Gastroesophageal sphincter (tissue), 4 donors: ENCODE data around the gene BPHL. TPM values are rescaled to one million over a fixed set of nuclear protein-coding genes. Genes with fewer than 3 reads are reported as not detected.

ENCODE experiments used
- ATAC-seq: fragments of 150-250 bp; one replicate; pipeline ENCODE4 v1.9.1; 2016; ENCODE audit warnings: mild to moderate bottlenecking, moderate library complexity
- H3K27ac ChIP-seq, 4 donors: fragments of 200-600 bp; sonication (generic) in 3 of 4; 1 replicate in 3 of 4; 2 replicates in 1 of 4; pipeline ENCODE4 v1.5.1; 2016 to 2019
- H3K27me3 ChIP-seq: fragments of 200-600 bp; sonication (generic); one replicate; pipeline ENCODE4 v1.5.1; 2019
- H3K36me3 ChIP-seq, 2 donors: fragments of 200-600 bp; sonication (generic); one replicate each; pipeline ENCODE4 v1.5.1; 2019; ENCODE audit warnings: control low read depth in 1 of 2
- H3K4me1 ChIP-seq, 3 donors: fragments of 200-600 bp; sonication (generic); 1 replicate in 2 of 3; 2 replicates in 1 of 3; pipeline ENCODE4 v1.5.1; 2016 to 2019; ENCODE audit warnings: control low read depth in 2 of 3
- H3K4me3 ChIP-seq, 2 donors: fragments of 200-600 bp; sonication (generic); one replicate each; pipeline ENCODE4 v1.5.1; 2019; ENCODE audit warnings: mild to moderate bottlenecking in 1 of 2, moderate library complexity in 1 of 2
- H3K9me3 ChIP-seq, 3 donors: fragments of 200-600 bp; sonication (generic); one replicate each; pipeline ENCODE4 v1.5.1; 2017 to 2019; ENCODE audit warnings: control low read depth in 2 of 3
- EP300 ChIP-seq: sonication (generic); formaldehyde crosslinking; IDR thresholded peaks from one replicate; pipeline ENCODE4 v1.6.1; 2017; ENCODE audit warnings: antibody characterized with exemption, mild to moderate bottlenecking
- POLR2A ChIP-seq, 2 donors: fragments of 450-650 bp; IDR thresholded peaks; one replicate each; pipeline ENCODE4 v1.6.1; 2017; ENCODE audit warnings: antibody characterized with exemption in 2 of 2, mild to moderate bottlenecking in 2 of 2, moderate library complexity in 1 of 2
- POLR2AphosphoS5 ChIP-seq: sonication (generic); formaldehyde crosslinking; IDR thresholded peaks from one replicate; pipeline ENCODE4 v1.6.1; 2017; ENCODE audit warnings: antibody characterized with exemption
- WGBS, 2 donors: methylation state at CpG; one replicate each; pipeline ENCODE4 v1.1.5; 2018; ENCODE audit warnings: low coverage in 1 of 2; 5-methylcytosine and 5-hydroxymethylcytosine counted together
- total RNA-seq, 4 donors: library from RNA; depleted of rRNA; stranded (reverse); fragments of >200 nt; gene quantifications; one replicate each; pipeline ENCODE4 v1.1.0, GENCODE V29; 2016
- TF ChIP-seq, protein P1 (sequence below), 4 experiments: fragments of 200-600 bp in 2 of 4; fragments of 450-650 bp in 2 of 4; sonication (generic) in 1 of 4; IDR thresholded peaks; one replicate each; pipeline ENCODE4 v1.5.1; 2017 to 2019; ENCODE audit warnings: antibody characterized with exemption in 4 of 4, mild to moderate bottlenecking in 2 of 4, moderate library complexity in 2 of 4

BPHL gene
- total RNA-seq, 4 donors from 2014 or later, result 4.8 to 16.6 (median 6.5) TPM

DNA sequence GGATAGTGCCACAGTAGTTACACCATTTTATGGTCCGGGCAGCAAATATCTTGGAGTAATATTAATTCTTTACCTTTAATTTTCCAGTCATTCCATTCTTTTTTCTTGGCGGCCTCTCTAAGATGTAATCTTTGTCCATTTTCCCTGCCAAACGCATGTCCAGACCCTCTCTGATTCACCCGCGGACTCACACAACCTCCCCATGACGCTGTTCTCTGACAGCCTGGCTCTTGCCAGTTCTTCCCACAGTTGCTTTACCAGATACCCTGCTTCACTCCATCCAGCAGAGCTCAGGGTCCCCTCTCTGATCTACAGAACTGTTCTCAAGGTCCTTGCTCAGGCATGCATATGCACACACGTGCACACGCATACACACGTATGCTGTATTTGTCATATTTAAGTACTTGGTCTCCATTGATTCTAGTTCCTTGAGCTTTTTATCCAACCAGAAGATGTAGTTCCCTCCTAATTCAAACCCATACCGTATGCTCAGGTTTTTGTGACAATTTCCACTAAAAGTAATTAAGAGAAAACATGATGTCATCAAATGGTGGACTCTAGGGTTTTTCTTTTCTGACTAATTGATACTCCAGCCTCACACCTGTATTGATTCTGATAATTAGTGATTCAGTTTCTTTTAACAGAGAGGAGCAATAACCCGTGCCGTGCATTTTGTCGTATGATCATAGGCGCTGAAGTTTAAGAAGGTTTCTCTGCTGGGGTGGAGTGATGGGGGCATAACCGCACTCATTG, 10.0 kb downstream of the BPHL start:
- Histone ChIP-seq H3K4me1 (peaks cover 0 to 16% (median 0%) of the 10 kb centered on the region in 3 donors), H3K4me3 (no peak overlapping the region), H3K36me3 (peaks cover 0 to 55% of the 10 kb centered on the region in 2 donors), H3K27me3 (no peaks in the 10 kb centered on the region), H3K9me3 (no peaks in the 10 kb centered on the region), H3K27ac (no peak overlapping the region)
- ATAC-seq, result no peak
- TF ChIP-seq, protein P1, sequence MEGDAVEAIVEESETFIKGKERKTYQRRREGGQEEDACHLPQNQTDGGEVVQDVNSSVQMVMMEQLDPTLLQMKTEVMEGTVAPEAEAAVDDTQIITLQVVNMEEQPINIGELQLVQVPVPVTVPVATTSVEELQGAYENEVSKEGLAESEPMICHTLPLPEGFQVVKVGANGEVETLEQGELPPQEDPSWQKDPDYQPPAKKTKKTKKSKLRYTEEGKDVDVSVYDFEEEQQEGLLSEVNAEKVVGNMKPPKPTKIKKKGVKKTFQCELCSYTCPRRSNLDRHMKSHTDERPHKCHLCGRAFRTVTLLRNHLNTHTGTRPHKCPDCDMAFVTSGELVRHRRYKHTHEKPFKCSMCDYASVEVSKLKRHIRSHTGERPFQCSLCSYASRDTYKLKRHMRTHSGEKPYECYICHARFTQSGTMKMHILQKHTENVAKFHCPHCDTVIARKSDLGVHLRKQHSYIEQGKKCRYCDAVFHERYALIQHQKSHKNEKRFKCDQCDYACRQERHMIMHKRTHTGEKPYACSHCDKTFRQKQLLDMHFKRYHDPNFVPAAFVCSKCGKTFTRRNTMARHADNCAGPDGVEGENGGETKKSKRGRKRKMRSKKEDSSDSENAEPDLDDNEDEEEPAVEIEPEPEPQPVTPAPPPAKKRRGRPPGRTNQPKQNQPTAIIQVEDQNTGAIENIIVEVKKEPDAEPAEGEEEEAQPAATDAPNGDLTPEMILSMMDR (IDR thresholded peaks at IDR 0.05), result no peak
- TF ChIP-seq POLR2A (IDR thresholded peaks at IDR 0.05), result no peak
- no peak for TF ChIP-seq POLR2AphosphoS5
- no peak for TF ChIP-seq EP300
- WGBS, 2 donors, result 90 to 94% methylated on average over 10 to 15 of the region's 15 CpGs

DNA sequence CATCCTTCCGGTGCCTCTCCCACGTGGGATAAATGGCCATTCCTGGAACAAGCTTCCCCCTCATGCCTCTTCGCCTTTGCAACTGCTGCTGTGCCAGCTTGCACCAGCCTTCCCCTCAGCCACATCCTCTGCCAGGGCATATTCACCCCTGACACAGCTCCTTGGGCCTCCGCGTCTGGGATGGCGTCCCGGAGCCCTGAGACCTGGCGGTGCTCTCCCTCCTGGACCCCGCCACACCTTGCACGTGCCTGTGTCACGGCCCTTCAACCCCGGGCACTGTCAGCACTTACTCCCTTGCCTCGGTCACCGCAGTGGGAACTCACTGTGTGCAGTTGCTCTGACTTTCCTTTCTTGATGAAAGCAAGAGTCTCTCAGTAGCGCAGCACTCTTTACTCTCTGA, 13.2 kb downstream of the BPHL start:
- H3K27me3 ChIP-seq, result no peaks in the 10 kb centered on the region
- H3K36me3 ChIP-seq, result peaks cover 0 to 78% of the 10 kb centered on the region in 2 donors
- H3K4me3 ChIP-seq, result no peak overlapping the region
- ATAC-seq, result no peak
- peaks cover 0 to 16% (median 0%) of the 10 kb centered on the region in 3 donors for H3K4me1 ChIP-seq
- no peak overlapping the region for H3K27ac ChIP-seq
- no peaks in the 10 kb centered on the region for H3K9me3 ChIP-seq
- TF ChIP-seq POLR2A (IDR thresholded peaks at IDR 0.05), result no peak
- no peak for TF ChIP-seq EP300
- TF ChIP-seq POLR2AphosphoS5, result no peak
- TF ChIP-seq, protein P1 (IDR thresholded peaks at IDR 0.05), result no peak
- 87 to 91% methylated on average over 10 to 13 of the region's 15 CpGs for WGBS, 2 donors

DNA sequence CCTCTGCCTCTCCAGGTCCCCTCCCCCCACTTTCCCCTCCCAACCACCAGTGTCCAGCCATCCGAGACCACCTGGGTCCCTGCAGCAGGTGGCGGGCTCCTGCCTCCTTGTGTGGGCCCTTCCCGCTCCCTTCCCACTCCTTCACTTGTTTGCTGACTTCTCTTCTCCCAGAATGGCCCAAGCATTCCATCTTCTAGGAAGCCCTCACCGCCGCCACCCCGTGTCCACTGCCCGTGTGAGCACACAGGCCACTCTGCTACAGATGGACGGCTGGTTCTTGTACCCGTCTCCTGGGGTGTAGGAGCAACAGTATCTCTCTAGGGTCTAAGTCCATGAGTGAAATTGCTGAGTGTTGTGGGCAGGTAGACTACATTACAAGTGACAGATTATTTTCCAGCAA, 15.0 kb downstream of the BPHL start:
- TF ChIP-seq, protein P1 (IDR thresholded peaks at IDR 0.05), result no peak
- TF ChIP-seq EP300 (no peak), POLR2AphosphoS5 (no peak), POLR2A (IDR thresholded peaks at IDR 0.05) (no peak)

DNA sequence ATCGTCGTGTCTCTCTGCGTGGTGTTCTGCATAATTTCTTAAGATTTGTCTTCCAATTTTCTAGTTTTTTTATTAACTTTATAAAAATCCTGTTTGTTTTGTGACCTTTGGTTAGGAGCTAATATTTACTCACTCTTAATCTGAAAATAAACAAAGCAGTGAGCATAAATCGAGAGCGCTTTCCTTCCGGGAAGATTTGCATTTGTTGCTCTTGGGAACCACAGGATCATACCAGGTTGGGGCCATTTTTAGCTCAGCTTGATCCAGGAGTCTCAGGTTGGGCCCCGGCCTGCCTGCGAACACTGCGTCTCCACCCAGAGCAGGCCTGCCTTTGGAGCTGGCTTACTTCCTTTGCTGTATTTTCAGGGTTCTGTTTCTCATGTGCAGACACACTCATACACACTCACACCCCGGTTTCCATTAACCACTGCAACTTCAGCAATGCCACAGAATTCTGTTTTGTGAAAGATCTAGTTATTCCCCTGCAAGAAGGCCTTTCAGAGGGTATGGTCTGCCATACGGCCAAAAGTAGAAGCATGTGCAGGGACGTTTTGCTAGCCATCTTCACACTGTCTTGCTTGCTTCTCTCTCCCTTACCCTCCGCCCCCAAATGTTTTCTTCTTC, 17.3 kb downstream of the BPHL start:
- WGBS, 2 donors, result 83 to 88% methylated on average over 10 to 13 of the region's 13 CpGs
- Histone ChIP-seq H3K36me3 (peaks cover 0 to 92% of the 10 kb centered on the region in 2 donors), H3K9me3 (no peaks in the 10 kb centered on the region)

More for the DNA sequence above, 15.0 kb downstream of the BPHL start:
- H3K27ac ChIP-seq, result no peak overlapping the region
- no peak for ATAC-seq
- H3K9me3 ChIP-seq, result no peaks in the 10 kb centered on the region
- no peak overlapping the region for H3K4me3 ChIP-seq
- peaks cover 0 to under 1% (median 0%) of the 10 kb centered on the region in 3 donors for H3K4me1 ChIP-seq
- H3K36me3 ChIP-seq, result peaks cover 0 to 92% of the 10 kb centered on the region in 2 donors
- WGBS, 2 donors, result 82 to 92% methylated on average over 5 to 9 of the region's 9 CpGs
- H3K27me3 ChIP-seq, result no peaks in the 10 kb centered on the region

More for the DNA sequence above, 17.3 kb downstream of the BPHL start:
- TF ChIP-seq, protein P1 (IDR thresholded peaks at IDR 0.05), result no peak
- TF ChIP-seq POLR2AphosphoS5 (no peak), EP300 (no peak), POLR2A (IDR thresholded peaks at IDR 0.05) (no peak)
- no peak for ATAC-seq
- no peak overlapping the region for H3K4me3 ChIP-seq
- H3K27me3 ChIP-seq, result no peaks in the 10 kb centered on the region
- H3K4me1 ChIP-seq, result peaks cover 0 to 10% (median 0%) of the 10 kb centered on the region in 3 donors
- no peak overlapping the region for H3K27ac ChIP-seq
